Immature natural killer cell (primary cell): ENCODE data around the gene CDH11. TPM values are rescaled to one million over a fixed set of nuclear protein-coding genes. Genes with fewer than 3 reads are reported as not detected.

Source experiments
- DNase-seq, 3 donors: peaks; one replicate each; pipeline ENCODE4 v3.0.0; 2022; ENCODE audit warnings: mixed read lengths in 1 of 3
- H3K27ac Mint-ChIP-seq, 6 donors: one replicate each; pipeline ENCODE4 v1.8.0; 2020; ENCODE audit warnings: mixed read lengths in 6 of 6, mild to moderate bottlenecking in 5 of 6, inconsistent platforms in 4 of 6, moderate library complexity in 3 of 6
- H3K27me3 Mint-ChIP-seq, 3 donors: one replicate each; pipeline ENCODE4 v1.8.0; 2020 to 2021; ENCODE audit warnings: low read depth in 3 of 3, mild to moderate bottlenecking in 3 of 3, mixed read lengths in 3 of 3, moderate library complexity in 3 of 3, inconsistent platforms in 1 of 3
- H3K36me3 Mint-ChIP-seq, 3 donors: one replicate each; pipeline ENCODE4 v1.8.0; 2020; ENCODE audit warnings: mixed read lengths in 3 of 3, inconsistent platforms in 2 of 3, mild to moderate bottlenecking in 2 of 3
- H3K4me1 Mint-ChIP-seq, 2 donors: one replicate each; pipeline ENCODE4 v1.8.0; 2020; ENCODE audit warnings: inconsistent platforms in 2 of 2, mild to moderate bottlenecking in 2 of 2, mixed read lengths in 2 of 2, moderate library complexity in 1 of 2
- H3K4me3 Mint-ChIP-seq, 5 donors: one replicate each; pipeline ENCODE4 v1.8.0; 2020; ENCODE audit warnings: mild to moderate bottlenecking in 5 of 5, mixed read lengths in 5 of 5, inconsistent platforms in 3 of 5, moderate library complexity in 3 of 5
- H3K9me3 Mint-ChIP-seq, 6 donors: one replicate each; pipeline ENCODE4 v1.8.0; 2020; ENCODE audit warnings: mild to moderate bottlenecking in 6 of 6, mixed read lengths in 6 of 6, inconsistent platforms in 4 of 6, moderate library complexity in 3 of 6
- polyA plus RNA-seq, 3 donors: library from polyadenylated mRNA; unstranded; fragments of 300-500 nt; fragmentation: Illumina TruSeq; gene quantifications; one replicate each; pipeline ENCODE4 v1.2.3, GENCODE V29; 2021

CDH11 gene
- polyA plus RNA-seq, 3 donors from 2014 or later = not detected

DNA sequence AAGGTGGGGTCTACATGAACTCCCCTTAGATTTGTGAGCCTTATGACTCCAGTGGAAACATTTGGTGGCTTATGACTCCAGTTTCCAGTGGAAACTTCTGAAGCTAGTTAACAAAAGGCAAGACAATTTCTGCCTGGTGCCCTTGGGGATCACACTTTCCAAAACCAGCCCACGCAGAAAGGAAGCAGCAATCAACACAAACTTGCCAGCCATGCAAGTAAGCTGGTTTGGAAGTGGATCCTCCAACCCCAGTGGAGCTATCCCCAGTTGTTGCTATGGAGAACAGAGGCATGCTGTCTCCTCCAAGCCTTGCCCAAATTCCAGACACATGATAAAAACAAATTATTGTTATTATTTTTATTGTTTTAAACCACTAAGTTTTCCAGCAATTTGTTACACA, 130.9 kb downstream of the CDH11 start:
- H3K36me3 Mint-ChIP-seq = no peaks in the 10 kb centered on the region
- no peak overlapping the region for H3K4me3 Mint-ChIP-seq
- no peaks in the 10 kb centered on the region for H3K4me1 Mint-ChIP-seq
- peaks cover 3 to 28% (median 7%) of the 10 kb centered on the region in 6 donors for H3K9me3 Mint-ChIP-seq
- H3K27ac Mint-ChIP-seq = no peak overlapping the region
- no peak for DNase-seq
- H3K27me3 Mint-ChIP-seq = no peaks in the 10 kb centered on the region

DNA sequence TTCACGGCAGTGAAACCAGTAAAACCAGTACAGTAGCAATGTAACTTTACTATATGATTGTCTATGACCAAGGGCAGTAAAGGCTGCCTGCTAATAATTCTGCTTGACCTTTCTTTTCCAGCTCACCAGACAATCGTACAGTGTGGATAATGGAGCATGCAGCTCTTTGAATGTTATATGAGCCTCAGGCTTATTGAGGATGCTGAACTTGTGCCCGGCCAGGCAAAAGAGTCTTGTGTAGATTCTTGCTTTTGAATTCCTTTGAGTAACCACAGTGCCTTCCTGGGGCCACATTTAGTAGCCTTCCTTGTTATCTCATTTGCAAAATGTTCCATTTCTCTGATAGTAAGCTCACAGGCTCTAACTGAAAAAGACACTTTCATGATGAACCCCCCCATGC, 131.8 kb downstream of the CDH11 start:
- Mint-ChIP-seq H3K36me3 (no peaks in the 10 kb centered on the region), H3K9me3 (peaks cover 3 to 31% (median 7%) of the 10 kb centered on the region in 6 donors), H3K27me3 (no peaks in the 10 kb centered on the region), H3K4me3 (no peak overlapping the region), H3K4me1 (no peaks in the 10 kb centered on the region), H3K27ac (no peak overlapping the region)
- DNase-seq = no peak

DNA sequence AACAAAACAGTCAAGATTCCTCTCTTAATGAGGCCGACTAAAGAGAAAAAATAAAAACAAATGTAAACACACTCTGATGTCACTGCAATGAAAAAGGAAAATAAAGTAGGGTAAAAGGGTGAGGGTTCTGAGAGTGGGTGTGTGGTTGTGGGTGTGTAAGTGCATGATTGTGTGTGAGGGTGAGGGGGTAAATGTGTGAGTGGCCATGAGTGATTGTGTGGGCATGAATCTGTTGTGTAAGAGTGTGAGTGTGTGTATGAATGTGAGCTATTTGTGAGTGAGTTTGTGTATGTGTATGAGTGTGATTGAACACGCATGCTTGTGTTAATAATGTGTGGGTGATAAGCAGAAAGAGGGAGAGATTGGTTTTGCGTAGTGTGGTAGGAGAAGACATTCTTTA, 132.8 kb downstream of the CDH11 start:
- Mint-ChIP-seq H3K4me1 (no peaks in the 10 kb centered on the region), H3K9me3 (peaks cover 3 to 38% (median 8%) of the 10 kb centered on the region in 6 donors), H3K4me3 (no peak overlapping the region), H3K36me3 (no peaks in the 10 kb centered on the region), H3K27ac (no peak overlapping the region), H3K27me3 (no peaks in the 10 kb centered on the region)
- no peak for DNase-seq

DNA sequence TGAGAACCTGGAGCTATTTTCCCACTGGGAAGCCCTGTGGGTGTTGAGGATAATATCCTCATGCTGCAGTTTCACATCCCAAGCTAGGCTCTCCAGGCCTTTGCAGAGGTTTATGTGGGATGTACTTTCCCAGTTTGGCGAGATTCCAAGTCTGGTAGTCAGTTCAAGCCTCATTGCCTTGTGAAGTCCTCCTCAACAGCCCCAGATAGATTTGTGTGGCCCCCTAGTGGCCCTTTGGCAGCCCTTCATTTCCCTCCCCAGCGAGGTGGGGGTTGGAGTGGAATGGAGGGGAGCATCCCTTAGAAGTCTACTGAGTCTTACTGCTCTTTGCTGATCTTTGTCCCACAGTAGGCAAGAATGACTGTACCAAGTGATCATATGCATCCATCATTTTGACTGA, 137.9 kb downstream of the CDH11 start:
- Mint-ChIP-seq H3K27ac (no peak overlapping the region), H3K4me1 (no peaks in the 10 kb centered on the region), H3K27me3 (no peaks in the 10 kb centered on the region), H3K4me3 (no peak overlapping the region), H3K9me3 (peaks cover 0 to 47% (median 14%) of the 10 kb centered on the region in 6 donors), H3K36me3 (no peaks in the 10 kb centered on the region)
- no peak for DNase-seq

DNA sequence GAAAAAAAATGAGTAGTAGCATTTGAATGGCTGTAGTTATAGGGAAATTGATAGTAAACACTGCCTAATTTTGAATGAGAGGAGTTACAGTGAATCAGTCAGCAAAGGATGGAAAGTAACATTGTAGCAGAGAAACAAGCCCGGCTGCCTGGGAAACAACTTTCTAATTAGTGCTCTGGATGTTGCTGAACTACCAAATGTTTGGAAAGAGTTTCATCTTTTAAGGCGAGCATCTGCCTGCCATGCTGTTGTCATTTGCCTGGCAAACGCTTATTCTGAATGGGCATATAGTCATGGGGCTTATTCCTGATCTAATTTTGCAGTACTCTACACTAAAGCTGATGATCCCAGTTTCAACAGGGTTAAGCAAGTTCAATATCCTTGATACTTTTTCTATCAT, 138.6 kb downstream of the CDH11 start:
- Mint-ChIP-seq H3K27ac (no peak overlapping the region), H3K36me3 (no peaks in the 10 kb centered on the region), H3K27me3 (peaks cover 0 to 2% (median 0%) of the 10 kb centered on the region in 3 donors), H3K9me3 (peaks cover 0 to 46% (median 13%) of the 10 kb centered on the region in 6 donors), H3K4me1 (no peaks in the 10 kb centered on the region), H3K4me3 (no peak overlapping the region)
- no peak for DNase-seq

DNA sequence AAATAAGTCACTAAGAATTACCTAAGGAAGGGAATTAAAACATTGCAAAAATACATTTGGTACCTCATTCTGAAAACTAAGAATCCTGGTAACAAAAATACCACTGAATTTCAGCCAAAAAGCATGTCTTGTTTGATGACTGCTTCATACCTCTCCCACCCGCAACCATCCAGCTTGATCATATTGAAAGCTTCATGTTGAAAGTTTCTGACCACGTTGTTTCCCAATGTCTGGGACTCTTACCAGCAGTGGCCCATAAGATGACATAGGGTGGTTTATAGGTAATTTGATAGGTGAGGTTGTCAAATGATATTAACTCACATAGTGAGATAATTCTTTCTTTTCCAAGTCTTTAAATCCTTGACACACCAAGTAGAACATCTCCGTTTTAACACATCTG, 139.3 kb downstream of the CDH11 start:
- Mint-ChIP-seq H3K4me1 (no peaks in the 10 kb centered on the region), H3K36me3 (no peaks in the 10 kb centered on the region)

DNA sequence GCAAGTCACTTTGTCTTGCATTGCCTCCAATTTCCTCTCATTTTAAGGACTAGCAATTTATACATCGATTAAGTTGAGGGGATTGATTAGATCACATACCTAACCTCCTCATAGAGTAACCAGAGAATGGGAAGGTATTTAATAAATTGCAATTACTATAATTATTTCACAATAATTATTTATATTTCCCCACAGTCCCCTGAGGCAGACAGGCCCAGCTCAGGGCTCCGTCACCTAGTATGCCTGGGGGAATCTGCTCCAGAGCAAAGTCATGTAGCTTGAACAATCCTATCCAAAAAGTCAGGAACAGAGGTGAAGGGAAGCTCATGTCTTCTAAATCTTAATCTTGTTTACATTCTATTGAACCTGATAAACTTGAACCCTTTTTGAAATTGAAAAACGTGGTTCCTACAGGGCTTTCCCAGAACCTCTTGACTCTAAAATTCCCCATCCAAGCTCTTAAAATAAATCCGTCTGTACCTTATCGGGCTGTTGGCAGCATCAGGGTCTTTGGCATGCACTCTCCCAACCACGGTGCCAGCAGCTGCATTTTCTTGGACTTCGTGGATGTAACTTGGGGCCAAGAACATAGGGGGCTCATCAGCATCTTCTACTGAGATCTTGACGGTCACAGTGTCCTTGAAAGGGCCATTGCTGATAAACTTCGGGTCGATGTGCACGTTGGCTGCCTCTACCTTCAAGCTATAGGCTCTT, 140.1 kb downstream of the CDH11 start:
- Mint-ChIP-seq H3K9me3 (peaks cover 0 to 51% (median 10%) of the 10 kb centered on the region in 6 donors), H3K36me3 (no peaks in the 10 kb centered on the region), H3K27ac (no peak overlapping the region), H3K4me3 (no peak overlapping the region), H3K27me3 (peaks cover 0 to 2% (median 0%) of the 10 kb centered on the region in 3 donors), H3K4me1 (no peaks in the 10 kb centered on the region)
- DNase-seq = no peak

More for the DNA sequence above, 139.3 kb downstream of the CDH11 start:
- no peak overlapping the region for H3K4me3 Mint-ChIP-seq
- no peak for DNase-seq
- peaks cover 0 to 2% (median 0%) of the 10 kb centered on the region in 3 donors for H3K27me3 Mint-ChIP-seq
- no peak overlapping the region for H3K27ac Mint-ChIP-seq
- H3K9me3 Mint-ChIP-seq = peaks cover 0 to 46% (median 10%) of the 10 kb centered on the region in 6 donors

DNA sequence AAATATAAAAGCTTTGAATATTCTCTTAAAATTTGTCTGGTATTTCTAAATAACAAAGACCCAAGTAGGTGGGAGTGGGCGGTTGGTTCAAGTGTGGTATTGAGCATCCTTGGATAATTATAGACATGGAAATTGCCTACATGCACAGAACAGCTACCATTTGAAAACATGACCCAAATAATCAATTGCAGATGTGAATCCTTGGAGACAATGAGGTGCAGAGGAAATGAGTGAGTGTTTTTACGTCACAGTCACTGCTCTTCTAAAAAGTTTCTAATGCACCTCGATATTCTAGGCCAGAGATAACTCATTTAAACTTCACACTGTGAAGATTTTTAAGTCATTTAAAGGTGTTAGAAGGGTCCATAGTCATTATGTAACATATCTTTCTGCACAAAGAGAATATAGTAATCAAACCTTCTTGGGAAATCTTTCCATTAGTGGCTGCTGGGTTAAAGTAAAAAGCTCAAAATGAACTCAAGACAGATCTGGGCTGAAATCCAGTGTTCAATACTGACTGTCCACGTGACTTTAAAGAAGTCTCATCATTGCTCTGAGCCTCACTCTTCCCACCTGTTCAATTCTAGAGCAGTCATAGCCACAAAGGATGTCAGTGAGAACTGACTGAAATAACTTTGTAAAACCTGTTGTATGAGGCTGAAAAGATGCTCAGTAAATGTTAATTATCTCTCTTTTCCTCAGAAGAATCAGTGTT, 144.5 kb downstream of the CDH11 start:
- no peak overlapping the region for H3K4me3 Mint-ChIP-seq
- H3K27ac Mint-ChIP-seq = no peak overlapping the region
- no peak for DNase-seq
- peaks cover 0 to 47% (median 12%) of the 10 kb centered on the region in 6 donors for H3K9me3 Mint-ChIP-seq
- no peaks in the 10 kb centered on the region for H3K36me3 Mint-ChIP-seq
- peaks cover 0 to 4% (median 2%) of the 10 kb centered on the region in 3 donors for H3K27me3 Mint-ChIP-seq
- no peaks in the 10 kb centered on the region for H3K4me1 Mint-ChIP-seq

DNA sequence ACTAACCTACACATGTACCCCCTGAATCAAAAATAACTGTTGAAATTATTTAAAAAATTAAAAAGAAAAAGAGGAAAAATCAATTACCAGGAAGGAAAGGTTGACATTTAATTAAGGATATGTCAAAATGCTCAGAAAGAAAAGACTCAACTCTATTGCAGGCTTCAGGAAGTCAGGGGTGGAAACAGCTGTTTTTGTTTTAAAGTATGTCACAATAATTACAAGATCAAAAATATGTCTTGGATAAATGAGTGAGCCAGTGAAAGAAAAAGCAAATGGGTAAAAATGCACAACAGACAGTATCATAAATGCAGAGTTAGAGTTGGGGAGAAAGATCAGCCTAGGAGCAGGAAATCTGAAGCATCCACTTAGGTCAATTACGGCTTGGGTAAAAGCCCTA, 146.0 kb downstream of the CDH11 start:
- Mint-ChIP-seq H3K9me3 (peaks cover 0 to 43% (median 12%) of the 10 kb centered on the region in 6 donors), H3K4me3 (no peak overlapping the region), H3K27me3 (peaks cover 0 to 4% (median 2%) of the 10 kb centered on the region in 3 donors), H3K4me1 (no peaks in the 10 kb centered on the region), H3K27ac (no peak overlapping the region), H3K36me3 (no peaks in the 10 kb centered on the region)
- no peak for DNase-seq

DNA sequence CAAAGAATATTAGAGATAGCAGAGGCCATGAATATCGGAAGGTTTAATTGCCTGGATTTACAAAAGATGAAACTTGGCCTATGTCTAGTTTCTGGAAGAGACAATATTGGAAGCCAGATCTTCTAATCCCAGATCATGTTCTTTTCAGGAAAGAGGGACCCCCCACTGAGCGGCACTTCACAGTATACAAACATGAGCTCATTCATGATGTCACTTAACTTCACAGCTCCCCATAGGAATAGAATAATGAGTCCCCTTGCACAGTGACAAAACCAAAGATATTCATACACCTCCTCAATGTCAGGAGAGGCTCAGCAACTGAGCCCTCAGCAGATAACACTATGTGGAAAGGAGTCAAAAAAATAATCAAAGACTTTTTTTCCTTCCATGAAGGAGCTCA, 147.5 kb downstream of the CDH11 start:
- Mint-ChIP-seq H3K36me3 (no peaks in the 10 kb centered on the region), H3K4me3 (no peak overlapping the region), H3K27me3 (peaks cover 0 to 4% (median 2%) of the 10 kb centered on the region in 3 donors), H3K9me3 (peaks cover 0 to 33% (median 11%) of the 10 kb centered on the region in 6 donors), H3K4me1 (no peaks in the 10 kb centered on the region), H3K27ac (no peak overlapping the region)
- DNase-seq = no peak

DNA sequence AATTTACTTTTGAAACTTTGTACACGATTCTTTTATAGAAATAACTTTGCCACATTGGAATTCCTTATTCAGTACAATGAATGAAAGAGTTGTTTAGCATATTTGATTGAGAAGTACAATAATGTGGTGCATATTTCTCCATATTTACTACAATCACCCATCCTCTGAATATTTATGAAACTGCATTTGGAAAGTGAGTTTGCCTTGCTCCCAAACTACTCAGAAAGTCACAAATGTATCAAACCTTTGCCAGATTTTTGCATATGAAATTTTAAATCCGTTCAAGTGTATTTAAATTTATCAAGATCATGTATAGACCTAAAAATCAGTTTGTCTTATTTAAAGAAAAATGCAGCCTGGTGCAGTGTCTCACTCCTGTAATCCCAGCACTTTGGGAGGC, 148.7 kb downstream of the CDH11 start:
- DNase-seq = no peak
- H3K27ac Mint-ChIP-seq = no peak overlapping the region
- no peaks in the 10 kb centered on the region for H3K4me1 Mint-ChIP-seq
- H3K4me3 Mint-ChIP-seq = no peak overlapping the region
- peaks cover 0 to 28% (median 11%) of the 10 kb centered on the region in 6 donors for H3K9me3 Mint-ChIP-seq
- H3K27me3 Mint-ChIP-seq = peaks cover 0 to 2% (median 2%) of the 10 kb centered on the region in 3 donors
- H3K36me3 Mint-ChIP-seq = no peaks in the 10 kb centered on the region

DNA sequence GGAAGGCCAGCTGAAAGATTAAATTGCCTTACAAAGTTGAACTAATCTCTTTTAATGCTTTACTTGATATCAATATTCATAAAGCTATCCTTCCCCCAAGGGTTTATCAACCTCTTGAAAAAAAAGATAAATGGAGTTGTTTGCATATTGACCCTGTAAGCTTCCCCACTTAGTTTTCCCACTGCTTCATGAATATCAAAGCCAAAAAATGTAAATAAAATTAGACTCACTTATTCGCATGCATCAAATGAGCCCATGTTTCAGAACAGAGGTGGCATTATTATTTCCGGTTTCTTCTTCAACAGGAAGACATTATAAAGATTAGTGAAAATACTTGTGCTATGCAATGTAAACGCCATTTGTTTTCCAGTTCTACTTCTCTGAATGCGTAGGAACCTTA, 150.7 kb downstream of the CDH11 start:
- H3K4me1 Mint-ChIP-seq = no peaks in the 10 kb centered on the region

DNA sequence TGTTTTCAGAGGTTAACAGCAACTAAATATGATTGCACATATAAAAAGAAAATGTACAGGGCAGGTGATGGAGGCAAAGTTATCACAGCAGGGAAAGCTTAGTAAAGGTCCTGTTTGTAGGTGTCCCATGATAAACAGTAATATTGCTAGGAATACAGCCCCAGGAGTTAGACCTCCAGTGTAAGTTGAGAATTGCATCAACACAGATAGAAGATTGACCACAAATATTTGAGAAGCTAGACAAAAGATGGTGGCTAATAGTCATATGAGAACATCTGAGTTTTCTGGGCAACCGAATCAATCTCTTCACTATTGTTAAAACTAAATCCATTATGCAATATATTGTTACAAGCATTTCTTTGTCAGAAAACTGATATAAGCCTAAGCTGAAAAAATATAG, 152.6 kb downstream of the CDH11 start:
- H3K27ac Mint-ChIP-seq = no peak overlapping the region
- H3K9me3 Mint-ChIP-seq = peaks cover 0 to 11% (median 7%) of the 10 kb centered on the region in 6 donors
- no peak overlapping the region for H3K4me3 Mint-ChIP-seq
- DNase-seq = no peak
- no peaks in the 10 kb centered on the region for H3K36me3 Mint-ChIP-seq
- H3K27me3 Mint-ChIP-seq = peaks cover 0 to 2% (median 2%) of the 10 kb centered on the region in 3 donors
- H3K4me1 Mint-ChIP-seq = no peaks in the 10 kb centered on the region

More for the DNA sequence above, 150.7 kb downstream of the CDH11 start:
- no peaks in the 10 kb centered on the region for H3K36me3 Mint-ChIP-seq
- no peak for DNase-seq
- peaks cover 0 to 2% (median 2%) of the 10 kb centered on the region in 3 donors for H3K27me3 Mint-ChIP-seq
- no peak overlapping the region for H3K27ac Mint-ChIP-seq
- no peak overlapping the region for H3K4me3 Mint-ChIP-seq
- peaks cover 0 to 17% (median 10%) of the 10 kb centered on the region in 6 donors for H3K9me3 Mint-ChIP-seq

DNA sequence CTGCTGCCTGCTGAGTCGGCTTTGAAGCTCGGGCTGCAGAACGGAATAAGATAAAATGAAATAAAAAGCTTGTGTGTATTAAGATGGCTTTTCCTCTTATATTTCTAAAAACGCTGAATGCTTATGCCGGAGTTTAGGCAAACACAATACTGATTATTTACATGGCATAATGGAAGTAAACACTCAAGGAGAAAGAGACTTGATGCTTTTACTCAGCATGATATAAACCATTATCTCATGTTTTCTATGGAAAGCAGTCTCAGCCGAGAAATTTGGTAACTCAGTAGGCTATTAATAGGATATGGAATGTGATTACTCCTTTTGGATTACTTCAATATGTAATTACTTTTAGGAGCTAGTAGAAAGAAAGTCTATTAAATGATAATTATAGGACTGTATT, 153.3 kb downstream of the CDH11 start:
- no peak overlapping the region for H3K27ac Mint-ChIP-seq
- no peaks in the 10 kb centered on the region for H3K4me1 Mint-ChIP-seq
- peaks cover 0 to 11% (median 6%) of the 10 kb centered on the region in 6 donors for H3K9me3 Mint-ChIP-seq
- no peak overlapping the region for H3K4me3 Mint-ChIP-seq
- H3K27me3 Mint-ChIP-seq = peaks cover 0 to 2% (median 0%) of the 10 kb centered on the region in 3 donors
- DNase-seq = no peak
- no peaks in the 10 kb centered on the region for H3K36me3 Mint-ChIP-seq
